WTC11 (cell line): ENCODE data around the gene TMC3. TPM values are rescaled to one million over a fixed set of nuclear protein-coding genes. Genes with fewer than 3 reads are reported as not detected.

Source experiments
- ATAC-seq: fragments of 200-7000 bp; cut with Tn5 transposase; 2 replicates; pipeline ENCODE4 v1.10.0; 2021; ENCODE audit warnings: mild to moderate bottlenecking, moderate library complexity
- CTCF ChIA-PET: fragments of 300-600 bp; sonication (Branson Sonifier 250); formaldehyde crosslinking; loops from one replicate; lab custom pipeline; 2021; ENCODE audit warnings: antibody characterized with exemption; lab: Charles Lee
- POLR2A ChIA-PET: fragments of 350-600 bp; sonication (Branson Sonifier 250); formaldehyde crosslinking; loops from one replicate; lab custom pipeline; 2021; ENCODE audit warnings: antibody characterized with exemption; lab: Charles Lee
- DNase-seq: peaks from one replicate; pipeline ENCODE4 v3.0.0; 2021; ENCODE audit warnings: low spot score
- H3K27ac Mint-ChIP-seq: 2 replicates; pipeline ENCODE4 v1.8.0; 2021; ENCODE audit warnings: mixed read lengths
- H3K27me3 Mint-ChIP-seq: 2 replicates; pipeline ENCODE4 v1.8.0; 2021; ENCODE audit warnings: low read depth, mild to moderate bottlenecking, moderate library complexity, mixed read lengths
- H3K36me3 Mint-ChIP-seq: 2 replicates; pipeline ENCODE4 v1.8.0; 2021; ENCODE audit warnings: mixed read lengths
- H3K4me1 Mint-ChIP-seq: 2 replicates; pipeline ENCODE4 v1.8.0; 2022; ENCODE audit warnings: mixed read lengths
- H3K4me3 Mint-ChIP-seq: 2 replicates; pipeline ENCODE4 v1.8.0; 2021; ENCODE audit warnings: mild to moderate bottlenecking, moderate library complexity, mixed read lengths
- H3K9me3 Mint-ChIP-seq: 2 replicates; pipeline ENCODE4 v1.8.0; 2021; ENCODE audit warnings: mixed read lengths
- EMX1 ChIP-seq: fragments of 250-450 bp; sonication (Bioruptor Pico); IDR thresholded peaks from 2 replicates; pipeline ENCODE4 v1.8.0; 2021; ENCODE audit warnings: mild to moderate bottlenecking
- ERG ChIP-seq: fragments of 250-450 bp; sonication (Bioruptor Pico); IDR thresholded peaks from 2 replicates; pipeline ENCODE4 v1.8.0; 2021; ENCODE audit warnings: mild to moderate bottlenecking
- ETV6 ChIP-seq: sonication (generic); formaldehyde crosslinking; IDR thresholded peaks from 2 replicates; pipeline ENCODE4 v1.8.1; 2022; ENCODE audit warnings: mild to moderate bottlenecking, missing genetic modification reagents
- GTF2I ChIP-seq: fragments of 250-450 bp; sonication (Bioruptor Pico); conservative IDR thresholded peaks from 2 replicates; pipeline ENCODE4 v1.4.0; 2021; ENCODE audit warnings: mild to moderate bottlenecking
- NFATC4 ChIP-seq: fragments of 250-450 bp; sonication (Bioruptor Pico); IDR thresholded peaks from 2 replicates; pipeline ENCODE4 v1.9.0; 2021; ENCODE audit warnings: mild to moderate bottlenecking
- PRRX2 ChIP-seq: fragments of 250-450 bp; sonication (Bioruptor Pico); IDR thresholded peaks from 2 replicates; pipeline ENCODE4 v1.8.0; 2021; ENCODE audit warnings: mild to moderate bottlenecking
- TEAD1 ChIP-seq: sonication (generic); formaldehyde crosslinking; IDR thresholded peaks from 2 replicates; pipeline ENCODE4 v1.8.0; 2022; ENCODE audit warnings: mild to moderate bottlenecking, missing genetic modification reagents
- USF1 ChIP-seq: sonication (generic); formaldehyde crosslinking; IDR thresholded peaks from 2 replicates; pipeline ENCODE4 v1.8.0; 2022; ENCODE audit warnings: mild to moderate bottlenecking, missing genetic modification reagents
- USF2 ChIP-seq: sonication (generic); formaldehyde crosslinking; IDR thresholded peaks from 2 replicates; pipeline ENCODE4 v1.8.1; 2023; ENCODE audit warnings: mild to moderate bottlenecking, missing genetic modification reagents, moderate library complexity
- ZNF512 ChIP-seq: sonication (generic); formaldehyde crosslinking; IDR thresholded peaks from 2 replicates; pipeline ENCODE4 v1.8.1; 2022; ENCODE audit warnings: missing genetic modification reagents, borderline replicate concordance
- ZNF532 ChIP-seq: fragments of 250-450 bp; sonication (Bioruptor Pico); IDR thresholded peaks from 2 replicates; pipeline ENCODE4 v1.9.0; 2021; ENCODE audit warnings: mild to moderate bottlenecking, borderline replicate concordance
- ZSCAN18 ChIP-seq: fragments of 250-450 bp; sonication (Bioruptor Pico); IDR thresholded peaks from 2 replicates; pipeline ENCODE4 v2.1.2; 2022; ENCODE audit warnings: mild to moderate bottlenecking, moderate library complexity
- total RNA-seq: library from RNA; stranded (reverse); gene quantifications from 3 replicates; pipeline ENCODE4 v1.2.3, GENCODE V29; 2021

TMC3 gene
- total RNA-seq, 1 experiment from 2014 or later, result not detected

GRCh38 chr15:81316267-81316666 is 57.7 kb downstream of the TMC3 start:
- ChIA-PET POLR2A (interaction anchor here (0.7 kb wide), 1 partner anchor 711 kb away, joined by 3 read pairs; no protein-coding TSS in a partner anchor), CTCF (interaction anchor here (0.7 kb wide), 1 partner anchor 41 kb away, joined by 3 read pairs; no protein-coding TSS in a partner anchor)
- H3K9me3 Mint-ChIP-seq, result no peaks in the 10 kb centered on the region
- no peak for TF ChIP-seq ZSCAN18 (CRISPR knock-in tag)
- no peak for TF ChIP-seq PRRX2
- DNase-seq, result no peak
- no peaks in the 10 kb centered on the region; the same call in 1 of the 2 replicates for H3K27me3 Mint-ChIP-seq
- H3K4me3 Mint-ChIP-seq, result no peak overlapping the region
- peaks cover 28% of the 10 kb centered on the region for H3K36me3 Mint-ChIP-seq
- H3K27ac Mint-ChIP-seq, result no peak overlapping the region
- no peaks in the 10 kb centered on the region for H3K4me1 Mint-ChIP-seq
- ATAC-seq, result no peak

- no peak overlapping the region for H3K27ac Mint-ChIP-seq
- TF ChIP-seq USF1 (CRISPR knock-in tag), result no peak
- TF ChIP-seq ETV6 (CRISPR knock-in tag), result no peak
- TF ChIP-seq TEAD1, result no peak
- TF ChIP-seq GTF2I (CRISPR knock-in tag), result no peak
- TF ChIP-seq USF2 (CRISPR knock-in tag), result no peak
- TF ChIP-seq, all 79 proteins: peak for 0
- POLR2A ChIA-PET, result no interaction called here
- H3K4me3 Mint-ChIP-seq, result no peak overlapping the region
- H3K27me3 Mint-ChIP-seq, result no peaks in the 10 kb centered on the region; the same call in 1 of the 2 replicates
- CTCF ChIA-PET, result no interaction called here
- H3K4me1 Mint-ChIP-seq, result no peaks in the 10 kb centered on the region
- ATAC-seq (no peak), DNase-seq (no peak)
- no peaks in the 10 kb centered on the region for H3K9me3 Mint-ChIP-seq
- peaks cover 27% of the 10 kb centered on the region for H3K36me3 Mint-ChIP-seq
Observed at GRCh38 chr15:81315452-81316175, 58.4 kb downstream of the TMC3 start.

- ChIA-PET POLR2A (no interaction called here), CTCF (no interaction called here)
- ATAC-seq, result no peak
- H3K4me3 Mint-ChIP-seq, result no peak overlapping the region
- H3K27ac Mint-ChIP-seq, result no peak overlapping the region
- no peaks in the 10 kb centered on the region for H3K4me1 Mint-ChIP-seq
- H3K36me3 Mint-ChIP-seq, result peaks cover 22% of the 10 kb centered on the region
- no peak for TF ChIP-seq NFATC4
- no peak for TF ChIP-seq ERG (CRISPR knock-in tag)
- no peak for TF ChIP-seq ZNF532
- TF ChIP-seq ZNF512 (CRISPR knock-in tag), result no peak
- no peak for TF ChIP-seq EMX1
- TF ChIP-seq, all 79 proteins: peak for 0
- Mint-ChIP-seq H3K27me3 (no peaks in the 10 kb centered on the region; the same call in 1 of the 2 replicates), H3K9me3 (no peaks in the 10 kb centered on the region)
- no peak for DNase-seq
Observed at GRCh38 chr15:81314378-81314777, 59.6 kb downstream of the TMC3 start.
